NCI-H2081 (cell line): ENCODE results near the gene GPRIN3.
A peak's percentile ranks its signal among the peaks of the same experiment; 100 is the strongest.

Experiments
- DNase-seq, 2 experiments: peaks; one replicate each; lab custom pipeline; 2025; lab: John Stamatoyannopoulos, UW

Gene GPRIN3

GRCh38 chr4:89289312-89289711 lies 18.3 kb downstream of the GPRIN3 start:
- DNase-seq = no peak

DNA sequence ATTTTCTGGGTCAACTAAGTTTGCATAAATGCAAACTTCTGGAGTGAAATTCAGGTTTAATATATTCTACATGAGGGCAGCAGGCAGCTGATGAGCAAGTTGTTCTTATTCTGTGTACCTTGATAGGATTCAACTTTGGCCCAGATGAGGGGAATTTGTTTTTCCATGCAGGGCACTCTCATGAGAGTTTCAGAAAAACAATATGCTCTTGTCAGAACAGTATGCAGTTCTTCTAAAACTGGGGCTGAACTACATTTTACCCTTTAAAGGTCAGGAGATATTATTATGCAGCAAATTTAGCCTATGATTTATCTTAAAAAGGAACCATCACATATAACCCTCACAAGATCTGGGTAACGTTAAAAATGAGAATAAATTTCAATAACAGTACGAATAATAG lies 19.2 kb downstream of the GPRIN3 start:
- no peak for DNase-seq

DNA sequence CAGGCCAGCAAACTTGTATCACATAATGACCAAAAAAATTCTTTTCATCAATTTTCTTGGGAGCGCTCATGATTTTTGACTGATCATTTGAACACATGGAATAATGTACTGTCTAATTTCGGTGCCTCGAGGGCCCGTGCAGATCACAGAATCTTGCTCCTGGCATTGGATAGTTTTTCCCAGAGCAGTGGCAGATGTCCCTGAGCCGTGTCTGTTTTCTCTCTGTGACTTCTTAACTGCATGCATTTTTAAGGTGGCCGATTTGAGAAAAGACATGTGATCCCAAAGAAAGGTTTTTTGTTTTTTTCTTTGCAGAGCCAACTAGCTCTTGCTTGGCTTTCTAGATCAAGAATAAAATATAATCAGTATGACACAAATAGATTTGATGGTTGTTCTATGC lies 19.7 kb downstream of the GPRIN3 start:
- DNase-seq = no peak

DNA sequence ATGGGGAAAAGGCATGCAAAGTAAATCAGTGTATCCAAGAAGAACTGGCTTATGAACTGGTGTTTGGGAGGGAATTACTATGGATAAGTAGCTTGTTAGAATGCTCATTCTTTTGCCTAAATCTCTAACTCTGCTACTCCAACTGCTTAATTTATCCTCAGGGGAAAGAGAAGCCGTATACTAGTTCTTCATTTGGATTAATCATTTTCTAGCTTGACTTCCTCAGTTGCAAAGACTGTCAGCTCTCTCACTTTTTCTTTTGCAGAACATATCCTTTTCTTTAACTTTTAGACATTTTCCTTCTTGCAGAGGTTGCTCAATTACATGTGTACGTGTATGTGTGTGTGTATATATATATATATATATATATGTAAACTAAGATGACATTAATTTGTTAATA lies 21.9 kb downstream of the GPRIN3 start:
- DNase-seq = no peak

DNA sequence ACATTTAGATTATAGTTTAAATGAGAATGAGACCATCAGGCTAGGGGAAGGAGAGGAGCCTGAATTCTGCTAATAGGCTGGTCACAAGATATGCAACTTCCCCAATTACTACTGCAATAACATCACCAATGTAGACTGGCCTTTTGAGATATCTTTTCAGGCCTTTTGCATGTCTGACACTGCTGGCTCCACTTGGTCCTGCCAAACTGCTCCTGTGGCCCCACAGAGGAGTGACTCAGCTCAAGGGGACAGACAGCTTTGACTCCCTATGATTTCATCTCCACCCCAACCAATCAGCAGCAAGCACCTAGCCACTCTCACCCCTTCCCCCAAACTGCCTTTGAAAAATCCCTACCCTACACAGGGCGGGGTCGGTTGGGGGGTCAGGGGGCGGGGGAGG lies 22.8 kb downstream of the GPRIN3 start:
- no peak for DNase-seq

- peak in 1 of 2 experiments; percentile 21 for DNase-seq
Observed at GRCh38 chr4:89284020-89284424, 23.6 kb downstream of the GPRIN3 start.

- DNase-seq = no peak
Observed at GRCh38 chr4:89283226-89284009, 24.2 kb downstream of the GPRIN3 start.

DNA sequence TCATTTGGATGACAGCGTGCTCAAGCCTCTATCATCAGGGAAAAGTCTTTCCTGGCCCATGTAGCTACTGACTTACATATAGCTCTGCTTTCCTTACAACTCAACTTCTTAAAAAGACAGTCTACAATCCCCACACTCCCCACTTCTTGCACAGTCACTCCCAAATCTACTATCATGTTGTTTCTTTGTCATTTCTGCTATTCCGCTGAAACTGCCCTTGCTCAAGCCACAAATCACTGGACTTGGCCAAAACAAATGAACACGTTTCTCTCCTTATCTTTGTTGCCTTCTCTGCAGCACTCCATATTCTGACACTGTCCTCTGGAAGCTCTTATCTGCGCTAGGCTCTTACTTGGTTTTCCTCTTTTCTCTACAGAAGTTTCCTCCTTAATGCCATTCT lies 28.2 kb downstream of the GPRIN3 start:
- no peak for DNase-seq

DNA sequence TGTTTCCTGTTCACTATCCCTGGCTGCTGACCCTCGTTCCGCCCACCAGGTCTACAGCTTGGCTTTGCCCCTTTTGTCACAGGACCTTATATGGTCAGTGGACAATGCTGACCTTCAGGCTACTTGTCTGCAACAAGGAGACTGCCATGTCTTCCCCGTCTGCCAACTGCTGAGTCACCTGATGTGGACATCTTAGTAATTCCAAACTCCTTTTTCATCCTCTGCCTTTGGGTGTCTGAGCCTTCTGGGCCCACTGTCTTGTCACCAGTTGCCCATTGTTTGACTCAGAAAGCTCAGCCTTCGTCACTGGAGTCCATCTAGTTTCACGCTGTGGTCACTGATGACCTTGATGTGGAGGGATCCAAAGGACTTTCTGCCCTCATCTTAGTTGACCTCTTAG lies 30.2 kb downstream of the GPRIN3 start:
- no peak for DNase-seq

DNA sequence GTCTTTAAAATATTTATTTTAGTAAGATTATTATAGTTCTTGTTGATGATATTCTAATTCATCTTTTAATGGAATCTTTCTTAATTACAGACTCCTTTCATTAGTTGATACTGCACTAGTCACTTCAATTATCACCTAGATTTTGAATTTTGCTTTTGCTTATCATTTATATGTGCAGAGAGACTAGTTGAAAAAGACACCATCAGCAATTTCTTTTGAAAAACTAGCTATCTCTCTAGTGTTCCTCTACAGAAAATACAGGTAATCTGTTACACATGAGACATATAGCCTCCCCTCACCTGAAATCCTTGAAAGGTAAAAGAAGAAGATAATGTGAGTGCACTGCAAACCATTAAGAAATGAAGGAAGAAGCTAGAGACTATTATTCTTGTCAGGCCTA lies 31.3 kb downstream of the GPRIN3 start:
- DNase-seq = no peak

DNA sequence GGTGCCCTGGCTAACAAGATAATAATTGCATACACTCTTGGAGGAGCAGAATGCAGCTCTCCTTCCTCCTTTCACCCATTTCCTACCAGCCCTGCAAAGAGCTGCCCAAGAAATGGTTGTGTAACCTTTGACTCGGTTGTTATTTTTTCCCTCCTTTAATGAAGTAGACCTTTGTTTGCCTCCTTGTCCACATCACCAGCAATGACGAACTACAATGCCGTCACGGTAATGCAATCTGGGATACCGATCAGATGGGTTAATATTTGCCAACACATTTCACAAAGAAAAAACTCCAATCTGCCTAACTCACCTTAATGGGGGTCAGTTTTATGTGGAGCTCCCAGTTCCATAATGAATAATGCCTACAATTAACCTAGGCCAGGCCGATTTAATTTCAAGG lies 32.0 kb downstream of the GPRIN3 start:
- DNase-seq = no peak

DNA sequence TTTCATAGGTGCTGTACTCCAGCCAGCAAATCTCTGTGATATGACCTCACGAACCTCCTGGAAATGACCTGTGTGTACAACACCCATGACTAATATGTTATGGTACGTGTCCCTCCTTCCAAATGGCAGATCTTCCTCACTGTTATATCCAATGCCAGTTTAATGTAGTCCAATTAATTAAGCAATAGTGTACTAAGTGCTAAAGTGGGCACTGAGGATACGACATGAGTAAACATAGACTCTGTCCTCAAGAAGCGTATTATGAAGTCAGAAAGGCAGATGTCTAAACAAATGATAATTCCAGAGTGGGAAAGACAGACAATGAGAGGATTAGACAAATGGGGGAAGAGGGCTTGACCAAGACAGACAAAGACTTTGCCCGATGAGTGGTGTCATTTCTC lies 33.9 kb downstream of the GPRIN3 start:
- DNase-seq = no peak

DNA sequence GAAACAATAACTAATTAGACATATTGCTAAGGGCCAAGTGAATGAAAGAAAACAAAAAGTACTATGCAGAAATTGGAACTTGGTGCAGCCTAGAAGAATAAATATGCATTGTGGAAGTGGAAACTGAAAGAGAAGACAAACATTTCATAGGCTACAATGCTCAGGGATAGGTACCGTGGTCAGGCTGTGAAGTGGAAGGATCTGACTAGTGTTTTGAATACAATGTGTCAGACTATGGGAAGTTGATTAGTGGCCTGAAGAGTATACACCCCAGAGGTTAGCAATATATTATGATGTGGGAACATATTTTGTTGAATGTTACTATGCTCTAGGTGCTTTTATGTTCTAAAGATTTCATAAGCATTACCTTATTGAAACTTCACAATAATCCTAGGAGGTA lies 36.8 kb downstream of the GPRIN3 start:
- DNase-seq = no peak

DNA sequence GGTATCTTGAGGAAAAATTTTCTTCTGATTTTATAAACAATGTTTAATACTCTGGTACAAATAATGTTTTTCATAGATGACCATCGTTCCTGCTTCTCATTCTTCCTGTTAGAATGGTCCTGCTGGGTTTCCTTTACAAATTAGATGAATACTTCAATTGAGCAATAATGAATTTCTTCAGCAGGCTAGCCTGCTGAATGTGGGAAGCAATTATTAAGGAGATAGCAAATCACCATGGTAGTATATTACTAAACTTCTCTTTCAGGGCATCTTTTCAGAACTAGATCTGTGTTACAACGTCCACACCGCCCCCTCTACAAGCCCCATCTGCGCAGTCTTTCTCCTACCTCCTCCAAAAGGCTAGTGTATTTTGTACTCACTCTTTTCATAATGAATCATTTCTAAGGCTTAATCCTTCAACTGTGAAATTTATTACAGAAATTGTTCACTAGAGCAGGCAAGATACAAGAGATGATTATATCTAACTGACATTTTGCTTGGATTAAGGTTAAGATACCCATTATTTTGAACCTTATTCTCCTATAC lies 38.4 kb downstream of the GPRIN3 start:
- DNase-seq = no peak

DNA sequence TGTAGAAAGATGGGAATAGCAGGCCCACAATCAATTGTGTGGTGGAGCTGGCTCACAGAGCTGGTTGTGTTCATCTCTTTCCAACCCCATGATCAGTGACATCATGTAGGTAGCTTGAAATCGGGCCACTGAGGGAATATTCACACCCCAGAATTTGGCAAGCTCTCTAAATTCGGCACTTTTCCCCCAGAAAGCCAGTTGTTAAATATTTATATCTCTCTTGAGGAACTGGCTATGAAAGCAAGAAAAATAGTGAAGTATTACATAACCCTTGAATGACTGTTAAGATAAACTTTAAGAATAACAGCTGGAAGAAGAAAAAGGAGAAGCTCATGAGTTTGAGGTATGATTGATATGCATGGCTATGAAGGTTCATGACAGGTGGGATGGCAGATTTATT lies 38.9 kb downstream of the GPRIN3 start:
- no peak for DNase-seq

DNA sequence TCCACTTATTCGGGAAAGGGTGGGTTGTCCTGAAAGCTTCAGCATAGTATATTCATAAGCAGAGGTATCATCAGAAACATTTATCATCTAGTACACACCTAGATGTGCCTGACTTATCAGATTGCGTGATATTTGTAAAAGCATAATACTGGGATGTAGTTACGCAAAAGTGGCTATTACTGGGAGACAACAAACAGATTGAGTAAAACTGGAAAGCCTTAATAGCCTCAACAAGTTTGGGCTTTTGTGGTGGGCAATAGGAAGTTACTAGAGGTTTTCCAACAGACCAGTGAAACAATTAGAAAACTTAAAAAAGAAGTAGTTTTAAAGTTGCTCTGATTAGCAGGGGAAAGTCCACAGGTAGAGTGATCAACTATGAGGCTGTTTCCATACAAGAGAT lies 39.8 kb downstream of the GPRIN3 start:
- DNase-seq = no peak

DNA sequence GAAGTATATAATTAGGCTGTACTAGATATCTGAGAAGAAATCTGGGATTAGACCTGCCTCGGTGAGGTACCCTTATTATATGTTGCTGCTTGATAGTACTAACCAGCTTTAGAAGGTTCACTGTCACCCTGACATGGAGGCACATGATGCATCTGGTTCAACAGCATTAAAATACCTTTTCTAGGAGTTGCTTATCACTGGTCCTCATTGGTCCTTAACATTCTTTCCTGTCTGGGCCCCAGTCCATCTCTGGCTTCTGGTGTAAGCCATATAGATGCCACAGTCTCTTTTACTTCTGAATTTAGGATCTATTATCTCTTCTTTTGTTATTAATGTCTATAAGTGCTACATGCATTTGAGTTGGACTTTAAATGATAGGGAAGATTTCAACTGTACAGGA lies 40.2 kb downstream of the GPRIN3 start:
- no peak for DNase-seq

DNA sequence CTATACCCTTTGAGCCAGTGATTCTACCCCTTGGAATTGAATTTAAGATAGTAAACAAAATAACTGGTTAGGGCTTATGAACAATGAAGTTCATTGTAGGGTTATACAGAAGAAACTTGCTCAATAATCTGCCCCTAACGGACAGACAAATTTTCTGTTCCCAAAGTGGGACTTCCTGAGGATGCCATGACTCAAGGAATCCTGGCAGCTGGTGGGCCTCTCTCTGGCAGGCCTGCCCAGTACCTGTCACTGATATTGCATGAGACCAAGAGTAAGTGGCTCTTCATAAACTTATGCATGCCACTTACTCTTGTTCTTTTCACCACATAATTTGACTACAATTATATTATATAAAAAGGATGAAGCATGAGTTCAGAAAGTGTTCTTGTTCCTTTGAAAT lies 41.5 kb downstream of the GPRIN3 start:
- no peak for DNase-seq

- no peak for DNase-seq
Observed at GRCh38 chr4:89263265-89263664, 44.3 kb downstream of the GPRIN3 start.

GRCh38 chr4:89259301-89260028 lies 48.1 kb downstream of the GPRIN3 start:
- no peak for DNase-seq

- no peak for DNase-seq
Observed at GRCh38 chr4:89258506-89258905, 49.1 kb downstream of the GPRIN3 start.

- DNase-seq = no peak
Observed at GRCh38 chr4:89257376-89257775, 50.2 kb downstream of the GPRIN3 start.

- DNase-seq = no peak
Observed at GRCh38 chr4:89256203-89256800, 51.3 kb downstream of the GPRIN3 start.
